ENCODE data around the gene SRPK2. TPM values are rescaled to one million over a fixed set of nuclear protein-coding genes. Genes with fewer than 3 reads are reported as not detected.

Gene SRPK2
- total and polyA plus RNA-seq, 2 of the 8 experiments (the other 6 are each of a cell fraction or from before 2014, with no cell fraction given), result 10.0 to 47.1 TPM

DNA sequence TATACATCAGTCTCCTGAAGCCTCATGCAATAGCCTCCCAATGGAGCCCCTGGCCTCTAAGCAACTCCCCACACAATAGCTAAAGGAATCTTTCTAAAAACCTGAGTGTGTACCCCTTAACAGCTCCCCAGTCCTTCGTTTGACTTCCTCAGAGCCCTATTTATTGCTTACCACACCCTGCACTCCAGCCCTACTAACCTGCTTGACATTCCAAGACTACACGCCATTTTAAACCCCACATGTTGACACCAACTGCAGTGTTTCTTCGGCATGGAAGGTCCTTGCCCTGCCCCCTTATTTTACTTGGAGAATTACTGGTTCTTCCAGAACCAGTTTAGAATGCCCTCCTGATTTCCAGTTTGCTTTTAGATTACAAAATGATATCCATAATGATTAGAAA lies 10.8 kb downstream of the SRPK2 start (continued):
- TF ChIP-seq, protein P1, sequence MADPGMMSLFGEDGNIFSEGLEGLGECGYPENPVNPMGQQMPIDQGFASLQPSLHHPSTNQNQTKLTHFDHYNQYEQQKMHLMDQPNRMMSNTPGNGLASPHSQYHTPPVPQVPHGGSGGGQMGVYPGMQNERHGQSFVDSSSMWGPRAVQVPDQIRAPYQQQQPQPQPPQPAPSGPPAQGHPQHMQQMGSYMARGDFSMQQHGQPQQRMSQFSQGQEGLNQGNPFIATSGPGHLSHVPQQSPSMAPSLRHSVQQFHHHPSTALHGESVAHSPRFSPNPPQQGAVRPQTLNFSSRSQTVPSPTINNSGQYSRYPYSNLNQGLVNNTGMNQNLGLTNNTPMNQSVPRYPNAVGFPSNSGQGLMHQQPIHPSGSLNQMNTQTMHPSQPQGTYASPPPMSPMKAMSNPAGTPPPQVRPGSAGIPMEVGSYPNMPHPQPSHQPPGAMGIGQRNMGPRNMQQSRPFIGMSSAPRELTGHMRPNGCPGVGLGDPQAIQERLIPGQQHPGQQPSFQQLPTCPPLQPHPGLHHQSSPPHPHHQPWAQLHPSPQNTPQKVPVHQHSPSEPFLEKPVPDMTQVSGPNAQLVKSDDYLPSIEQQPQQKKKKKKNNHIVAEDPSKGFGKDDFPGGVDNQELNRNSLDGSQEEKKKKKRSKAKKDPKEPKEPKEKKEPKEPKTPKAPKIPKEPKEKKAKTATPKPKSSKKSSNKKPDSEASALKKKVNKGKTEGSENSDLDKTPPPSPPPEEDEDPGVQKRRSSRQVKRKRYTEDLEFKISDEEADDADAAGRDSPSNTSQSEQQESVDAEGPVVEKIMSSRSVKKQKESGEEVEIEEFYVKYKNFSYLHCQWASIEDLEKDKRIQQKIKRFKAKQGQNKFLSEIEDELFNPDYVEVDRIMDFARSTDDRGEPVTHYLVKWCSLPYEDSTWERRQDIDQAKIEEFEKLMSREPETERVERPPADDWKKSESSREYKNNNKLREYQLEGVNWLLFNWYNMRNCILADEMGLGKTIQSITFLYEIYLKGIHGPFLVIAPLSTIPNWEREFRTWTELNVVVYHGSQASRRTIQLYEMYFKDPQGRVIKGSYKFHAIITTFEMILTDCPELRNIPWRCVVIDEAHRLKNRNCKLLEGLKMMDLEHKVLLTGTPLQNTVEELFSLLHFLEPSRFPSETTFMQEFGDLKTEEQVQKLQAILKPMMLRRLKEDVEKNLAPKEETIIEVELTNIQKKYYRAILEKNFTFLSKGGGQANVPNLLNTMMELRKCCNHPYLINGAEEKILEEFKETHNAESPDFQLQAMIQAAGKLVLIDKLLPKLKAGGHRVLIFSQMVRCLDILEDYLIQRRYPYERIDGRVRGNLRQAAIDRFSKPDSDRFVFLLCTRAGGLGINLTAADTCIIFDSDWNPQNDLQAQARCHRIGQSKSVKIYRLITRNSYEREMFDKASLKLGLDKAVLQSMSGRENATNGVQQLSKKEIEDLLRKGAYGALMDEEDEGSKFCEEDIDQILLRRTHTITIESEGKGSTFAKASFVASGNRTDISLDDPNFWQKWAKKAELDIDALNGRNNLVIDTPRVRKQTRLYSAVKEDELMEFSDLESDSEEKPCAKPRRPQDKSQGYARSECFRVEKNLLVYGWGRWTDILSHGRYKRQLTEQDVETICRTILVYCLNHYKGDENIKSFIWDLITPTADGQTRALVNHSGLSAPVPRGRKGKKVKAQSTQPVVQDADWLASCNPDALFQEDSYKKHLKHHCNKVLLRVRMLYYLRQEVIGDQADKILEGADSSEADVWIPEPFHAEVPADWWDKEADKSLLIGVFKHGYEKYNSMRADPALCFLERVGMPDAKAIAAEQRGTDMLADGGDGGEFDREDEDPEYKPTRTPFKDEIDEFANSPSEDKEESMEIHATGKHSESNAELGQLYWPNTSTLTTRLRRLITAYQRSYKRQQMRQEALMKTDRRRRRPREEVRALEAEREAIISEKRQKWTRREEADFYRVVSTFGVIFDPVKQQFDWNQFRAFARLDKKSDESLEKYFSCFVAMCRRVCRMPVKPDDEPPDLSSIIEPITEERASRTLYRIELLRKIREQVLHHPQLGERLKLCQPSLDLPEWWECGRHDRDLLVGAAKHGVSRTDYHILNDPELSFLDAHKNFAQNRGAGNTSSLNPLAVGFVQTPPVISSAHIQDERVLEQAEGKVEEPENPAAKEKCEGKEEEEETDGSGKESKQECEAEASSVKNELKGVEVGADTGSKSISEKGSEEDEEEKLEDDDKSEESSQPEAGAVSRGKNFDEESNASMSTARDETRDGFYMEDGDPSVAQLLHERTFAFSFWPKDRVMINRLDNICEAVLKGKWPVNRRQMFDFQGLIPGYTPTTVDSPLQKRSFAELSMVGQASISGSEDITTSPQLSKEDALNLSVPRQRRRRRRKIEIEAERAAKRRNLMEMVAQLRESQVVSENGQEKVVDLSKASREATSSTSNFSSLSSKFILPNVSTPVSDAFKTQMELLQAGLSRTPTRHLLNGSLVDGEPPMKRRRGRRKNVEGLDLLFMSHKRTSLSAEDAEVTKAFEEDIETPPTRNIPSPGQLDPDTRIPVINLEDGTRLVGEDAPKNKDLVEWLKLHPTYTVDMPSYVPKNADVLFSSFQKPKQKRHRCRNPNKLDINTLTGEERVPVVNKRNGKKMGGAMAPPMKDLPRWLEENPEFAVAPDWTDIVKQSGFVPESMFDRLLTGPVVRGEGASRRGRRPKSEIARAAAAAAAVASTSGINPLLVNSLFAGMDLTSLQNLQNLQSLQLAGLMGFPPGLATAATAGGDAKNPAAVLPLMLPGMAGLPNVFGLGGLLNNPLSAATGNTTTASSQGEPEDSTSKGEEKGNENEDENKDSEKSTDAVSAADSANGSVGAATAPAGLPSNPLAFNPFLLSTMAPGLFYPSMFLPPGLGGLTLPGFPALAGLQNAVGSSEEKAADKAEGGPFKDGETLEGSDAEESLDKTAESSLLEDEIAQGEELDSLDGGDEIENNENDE (IDR thresholded peaks at IDR 0.05; ENCODE audit: insufficient replicate concordance, low read length), result no peak
- TF ChIP-seq TCF12 (IDR thresholded peaks at IDR 0.05; ENCODE audit: low read depth, low read length), result no peak
- TF ChIP-seq EZH2 (IDR thresholded peaks at IDR 0.05; ENCODE audit: low read depth, low read length, severe bottlenecking), result no peak
- no peak for TF ChIP-seq CHD2 (IDR thresholded peaks at IDR 0.05; ENCODE audit: low read length)
- no peak for TF ChIP-seq KDM5A (IDR thresholded peaks at IDR 0.05; ENCODE audit: low read length)
